D341Med (cell line): Measurements from ENCODE around the gene REEP1.
"Not testable (repeated sequence)": the region's sequence is repeated elsewhere in the genome, so short reads cannot be mapped to it uniquely, and the experiment has no call there.

Experiments
- DNase-seq: peaks from one replicate; pipeline ENCODE4 v3.0.0; 2012; ENCODE audit warnings: low spot score

Gene REEP1

DNA sequence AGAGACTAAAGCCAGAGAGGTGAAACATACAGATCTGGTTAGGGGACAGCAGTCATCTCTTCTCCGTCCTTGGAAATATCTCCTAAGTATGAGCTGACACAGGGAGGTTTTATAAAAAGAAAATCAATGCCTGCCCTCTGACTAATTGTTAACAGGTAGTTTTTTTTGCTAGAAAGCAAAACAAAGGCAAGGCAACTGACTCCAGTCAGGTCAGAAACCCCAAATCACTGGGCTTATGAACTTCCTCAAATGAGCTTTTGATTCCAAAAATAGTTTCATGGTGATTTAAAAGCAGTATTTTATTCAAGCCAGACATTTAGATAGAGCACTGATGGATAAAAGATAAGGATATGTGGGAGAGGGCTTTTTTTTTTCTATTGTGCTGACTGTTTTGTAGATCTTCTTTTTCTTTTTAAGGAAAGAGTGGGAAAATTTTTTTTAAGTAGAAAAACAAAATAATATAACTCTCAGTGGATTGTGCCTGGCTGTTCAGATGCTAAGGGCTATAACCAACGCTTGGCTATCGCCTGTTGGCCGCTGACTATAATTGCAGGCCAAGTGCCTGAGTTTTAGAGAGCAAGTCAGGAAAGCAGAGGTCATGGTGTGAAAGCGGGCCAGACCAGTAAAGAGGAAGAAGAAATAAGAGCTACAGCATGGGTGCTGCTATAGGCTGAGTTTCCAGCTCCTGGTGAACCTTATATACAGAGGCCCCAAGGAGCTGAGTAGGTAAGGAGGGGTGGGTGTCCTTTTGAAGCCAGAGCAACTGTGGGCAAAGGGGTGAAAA lies 93.3 kb downstream of the REEP1 start:
- DNase-seq: no peak

- DNase-seq: no peak
Measured at GRCh38 chr2:86243272-86243671, 94.2 kb downstream of the REEP1 start.

DNA sequence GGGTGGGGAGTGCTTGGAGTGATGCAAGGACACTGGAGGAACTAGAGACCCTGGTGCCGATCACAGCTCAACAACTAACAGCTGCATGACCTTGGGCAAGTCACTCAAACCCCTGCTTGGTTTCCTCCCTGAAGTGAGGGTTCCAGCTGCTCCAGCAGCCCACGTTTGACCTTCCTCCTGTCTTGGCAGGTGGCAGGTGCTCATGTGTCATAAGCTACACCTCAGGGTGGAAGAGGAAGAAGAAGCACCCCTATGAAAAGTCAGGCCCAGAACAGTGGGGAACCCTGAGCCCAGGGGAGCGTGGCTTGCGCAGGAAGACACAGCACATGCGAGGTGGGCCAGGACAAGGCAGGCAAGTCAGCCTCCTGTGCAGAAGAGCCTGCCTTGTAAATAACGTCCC lies 95.8 kb downstream of the REEP1 start:
- DNase-seq: no peak

- no peak for DNase-seq
Measured at GRCh38 chr2:86240251-86240650, 97.2 kb downstream of the REEP1 start.

- DNase-seq: no peak
Measured at GRCh38 chr2:86239745-86240144, 97.7 kb downstream of the REEP1 start.

DNA sequence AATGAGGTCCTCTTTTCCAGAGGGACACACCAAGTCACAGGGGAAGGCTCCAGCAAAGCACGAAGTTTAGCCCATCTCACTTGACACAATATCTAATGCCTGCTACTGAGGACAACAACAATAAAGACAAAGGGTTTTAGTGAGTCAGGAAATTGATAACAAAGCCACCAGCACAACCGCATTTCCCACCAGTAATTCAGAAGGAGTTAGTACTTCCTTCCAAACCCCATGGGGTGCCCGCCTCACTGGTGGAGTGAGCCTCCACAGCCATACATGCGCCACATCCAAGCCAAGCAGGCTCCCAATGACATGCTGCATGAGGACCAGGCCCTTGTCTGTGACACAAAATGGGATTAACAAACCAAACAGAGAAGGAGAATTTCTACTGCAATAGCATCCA lies 98.1 kb downstream of the REEP1 start:
- DNase-seq: no peak

DNA sequence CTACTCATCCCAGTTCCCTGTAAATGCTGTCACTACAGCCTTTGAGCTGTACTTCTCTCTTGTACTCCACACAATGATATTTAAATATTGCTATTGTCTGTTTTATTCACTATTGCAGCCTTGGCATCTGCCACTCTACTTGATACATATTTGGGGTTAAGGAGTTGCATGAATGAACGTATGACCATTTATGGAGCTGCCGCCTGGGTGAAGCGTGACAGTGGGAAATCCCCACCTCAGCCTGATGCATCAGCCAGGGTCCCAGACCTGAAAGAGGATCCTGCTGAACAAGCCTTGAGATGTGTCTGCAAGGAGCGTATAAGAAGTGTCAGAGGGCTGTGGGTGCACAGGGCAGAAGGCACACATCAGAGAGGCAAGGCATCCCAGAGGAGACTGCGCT lies 99.1 kb downstream of the REEP1 start:
- no peak for DNase-seq

DNA sequence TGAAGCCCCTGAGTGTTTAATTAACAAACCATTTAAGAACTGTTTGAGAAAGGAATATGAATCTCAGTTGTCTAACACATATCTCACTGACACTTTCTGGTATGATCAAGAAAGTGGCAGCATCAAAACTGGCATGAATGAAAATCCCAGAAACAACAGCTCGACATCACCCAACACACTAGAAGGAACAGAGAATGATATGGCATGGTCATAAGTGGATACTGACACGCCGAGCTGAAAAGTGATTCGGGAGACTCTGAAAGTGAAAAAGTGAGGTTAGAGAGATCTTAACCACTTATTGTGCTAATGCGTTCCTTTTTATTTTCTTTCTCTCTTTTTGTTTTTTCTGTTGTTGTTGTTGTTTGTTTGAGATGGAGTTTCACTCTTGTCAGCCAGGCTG lies 100.3 kb downstream of the REEP1 start:
- DNase-seq: no peak

DNA sequence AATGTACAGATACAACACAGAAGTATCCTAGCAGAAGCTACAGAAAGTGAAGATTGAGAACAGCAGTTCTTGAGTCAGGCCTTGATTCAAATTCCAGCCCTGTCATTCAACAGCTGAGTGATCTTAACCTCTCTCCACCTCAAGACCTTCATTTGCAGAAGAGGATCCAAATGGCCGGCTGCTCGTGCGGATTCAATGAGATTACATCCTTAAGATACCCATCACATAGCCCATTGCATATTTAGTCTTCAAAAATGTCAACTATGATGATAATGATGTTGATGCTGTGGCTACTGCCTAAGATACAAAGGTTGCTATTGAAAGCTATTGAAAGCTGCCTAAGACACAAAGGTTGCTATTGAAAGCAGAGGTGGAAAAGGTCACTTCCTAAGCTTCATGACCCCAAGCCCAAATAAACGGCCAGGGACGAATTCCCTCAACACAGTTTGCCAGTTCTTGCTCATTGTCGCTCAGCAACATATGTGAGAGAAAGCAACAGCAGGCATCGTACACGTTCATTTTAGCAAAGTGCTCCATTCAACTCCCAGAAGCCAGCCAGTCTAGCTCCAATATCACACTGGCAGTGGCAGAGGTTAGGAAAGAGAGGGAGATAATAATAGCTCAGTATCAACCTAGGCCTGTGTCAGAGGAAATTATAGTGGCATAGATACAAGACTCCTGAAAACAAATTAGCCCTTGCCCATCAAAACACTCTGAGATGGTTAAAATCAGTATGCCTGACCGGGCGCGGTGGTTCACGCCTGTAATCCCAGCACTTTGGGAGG lies 102.0 kb downstream of the REEP1 start:
- DNase-seq: no peak

- no peak for DNase-seq
Measured at GRCh38 chr2:86234563-86235131, 102.8 kb downstream of the REEP1 start.

GRCh38 chr2:86233436-86233835 lies 104.0 kb downstream of the REEP1 start:
- DNase-seq: no peak

DNA sequence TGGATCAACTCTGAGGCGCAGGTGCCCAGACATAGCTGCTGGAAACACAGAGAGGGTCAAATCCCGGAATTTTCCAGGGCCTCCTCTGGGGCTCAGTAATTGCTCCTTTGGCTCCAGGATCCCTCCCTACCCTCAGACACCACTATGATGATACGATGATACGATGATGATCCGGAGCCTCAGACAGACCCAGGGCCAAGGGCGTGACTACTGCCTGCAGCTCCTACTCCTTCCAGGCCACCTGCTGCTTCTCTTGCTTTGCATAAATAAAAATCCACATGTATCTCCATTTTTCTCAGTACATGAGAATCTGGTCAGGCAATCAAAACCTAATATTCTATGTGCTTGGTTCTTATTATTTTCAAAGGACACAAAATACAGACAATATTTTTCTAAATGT lies 104.5 kb downstream of the REEP1 start:
- no peak for DNase-seq

DNA sequence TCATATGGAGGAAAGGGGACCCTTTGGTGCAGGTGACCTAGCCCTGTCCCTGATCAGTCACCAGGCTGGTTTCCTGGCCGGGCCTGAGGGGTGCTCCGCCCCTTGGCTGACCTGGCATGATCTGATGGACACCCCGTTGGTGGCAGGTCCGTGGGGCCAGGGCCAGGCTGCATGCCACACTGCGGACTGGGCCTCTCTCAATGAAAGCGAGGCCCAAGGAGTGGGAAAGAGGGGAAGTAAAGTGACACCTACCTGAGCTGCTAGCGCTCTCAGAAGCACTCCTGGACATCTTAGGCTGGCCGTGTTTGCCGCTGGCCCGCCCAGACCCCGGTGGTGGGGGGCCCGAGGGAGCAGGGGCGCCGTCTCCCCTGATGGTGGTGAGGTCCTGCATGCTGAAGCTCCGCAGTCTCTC lies 105.0 kb downstream of the REEP1 start:
- no peak for DNase-seq

GRCh38 chr2:86231680-86232372 lies 105.6 kb downstream of the REEP1 start:
- no peak for DNase-seq

- no peak for DNase-seq
Measured at GRCh38 chr2:86230961-86231360, 106.5 kb downstream of the REEP1 start.

- DNase-seq: no peak
Measured at GRCh38 chr2:86229221-86229620, 108.2 kb downstream of the REEP1 start.

DNA sequence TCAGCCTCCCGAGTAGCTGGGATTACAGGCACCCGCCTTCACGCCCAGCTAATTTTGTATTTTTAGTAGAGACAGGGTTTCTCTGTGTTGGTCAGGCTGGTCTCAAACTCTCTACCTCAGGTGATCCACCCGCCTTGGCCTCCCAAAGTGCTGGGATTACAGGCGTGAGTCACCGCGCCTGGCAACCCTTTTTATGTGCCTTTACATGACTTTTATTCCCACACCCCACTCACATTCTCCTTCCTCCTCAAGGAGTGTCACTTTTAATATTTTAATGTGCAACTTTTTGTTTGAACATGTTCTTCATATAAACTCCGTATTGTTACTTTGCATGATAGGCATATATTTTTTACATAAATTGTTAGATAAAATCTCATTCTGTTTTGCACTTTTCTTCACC lies 108.9 kb downstream of the REEP1 start:
- DNase-seq: not testable (repeated sequence)

GRCh38 chr2:86227685-86228084 lies 109.7 kb downstream of the REEP1 start:
- no peak for DNase-seq

GRCh38 chr2:86226636-86227520 lies 110.5 kb downstream of the REEP1 start:
- no peak for DNase-seq

GRCh38 chr2:86226070-86226469 lies 111.4 kb downstream of the REEP1 start:
- no peak for DNase-seq

DNA sequence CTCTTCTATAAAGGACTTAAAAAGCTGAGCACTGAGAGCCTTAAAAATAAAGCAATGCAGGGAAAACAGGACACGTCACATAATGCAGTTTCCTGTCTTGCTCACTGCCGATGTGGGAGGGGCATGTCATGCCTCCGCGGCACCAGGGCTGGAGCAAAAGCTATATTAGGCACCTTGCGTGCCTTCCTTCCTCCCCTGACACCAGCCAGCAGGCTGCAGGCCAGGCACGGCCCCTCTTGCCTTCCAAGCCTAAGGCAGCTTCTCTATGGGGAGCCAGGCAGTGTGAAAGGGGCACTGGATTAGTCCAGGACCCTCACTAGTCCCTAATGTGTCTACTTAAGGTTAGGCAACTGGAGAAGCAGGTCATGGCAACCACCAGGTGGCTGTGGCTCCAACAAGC lies 111.8 kb downstream of the REEP1 start:
- DNase-seq: no peak
